Embryonic facial prominence (tissue), 1 donor: ENCODE data around the gene ABHD5.

Experiments
- DNase-seq: peaks from one replicate; pipeline ENCODE4 v3.0.0-alpha.2; 2016; ENCODE audit errors: extremely low spot score

ABHD5 gene

DNA sequence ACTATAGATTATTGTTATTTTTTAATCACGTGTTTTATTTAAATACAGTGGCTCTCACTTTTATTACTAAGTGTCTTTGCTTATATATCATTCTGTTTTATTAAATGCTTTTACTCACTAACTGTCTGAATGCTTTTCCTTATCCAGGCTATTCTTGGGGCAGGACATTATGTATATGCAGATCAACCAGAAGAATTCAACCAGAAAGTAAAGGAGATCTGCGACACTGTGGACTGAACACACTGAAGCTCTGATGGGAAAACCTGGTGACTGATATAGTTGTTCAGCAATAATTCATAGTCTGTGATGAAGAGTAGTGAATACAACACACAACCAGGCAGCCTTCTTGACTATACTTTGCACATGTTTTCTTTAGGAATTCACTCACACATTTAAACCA is 27.6 kb downstream of the ABHD5 start:
- DNase-seq: no peak

GRCh38 chr3:43723121-43723734 is 32.5 kb downstream of the ABHD5 start:
- no peak for DNase-seq

DNA sequence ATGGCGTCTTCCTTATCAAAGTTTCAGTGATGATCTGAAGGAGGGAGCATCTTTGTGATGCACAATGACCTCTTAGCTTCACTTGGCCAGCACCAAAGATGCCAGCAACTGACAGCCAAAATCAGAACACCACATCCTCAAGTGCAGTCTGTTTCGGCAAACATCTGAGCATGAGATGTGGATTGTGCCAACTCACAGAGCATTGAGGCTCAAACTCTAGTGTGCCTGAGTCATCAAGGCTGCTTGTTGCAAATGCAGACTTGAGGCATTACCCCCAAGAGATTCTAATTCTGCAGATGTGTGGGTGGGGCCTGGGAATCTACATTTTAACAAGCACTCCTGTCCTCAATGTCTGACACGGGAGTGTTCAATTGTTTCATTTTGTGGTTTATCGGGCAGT is 35.8 kb downstream of the ABHD5 start:
- no peak for DNase-seq

DNA sequence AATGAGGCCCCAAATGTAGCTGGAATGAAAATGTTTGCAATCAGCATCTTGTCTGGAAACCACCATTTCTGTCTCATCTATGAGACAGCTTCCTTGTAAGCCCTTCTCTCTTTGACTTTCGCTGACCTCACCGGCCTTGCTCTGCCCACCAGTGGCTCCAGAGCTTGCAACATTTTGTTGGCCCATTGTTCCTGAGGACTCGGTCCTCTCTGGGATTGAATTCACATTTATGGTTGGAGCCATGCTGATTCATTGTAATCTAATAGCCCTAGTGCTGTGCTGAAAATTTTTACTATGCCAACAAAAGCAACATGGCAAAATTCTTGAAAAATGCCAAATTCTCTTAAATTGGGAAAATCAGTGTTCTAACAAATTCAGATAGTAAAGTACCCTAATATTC is 37.2 kb downstream of the ABHD5 start:
- no peak for DNase-seq

DNA sequence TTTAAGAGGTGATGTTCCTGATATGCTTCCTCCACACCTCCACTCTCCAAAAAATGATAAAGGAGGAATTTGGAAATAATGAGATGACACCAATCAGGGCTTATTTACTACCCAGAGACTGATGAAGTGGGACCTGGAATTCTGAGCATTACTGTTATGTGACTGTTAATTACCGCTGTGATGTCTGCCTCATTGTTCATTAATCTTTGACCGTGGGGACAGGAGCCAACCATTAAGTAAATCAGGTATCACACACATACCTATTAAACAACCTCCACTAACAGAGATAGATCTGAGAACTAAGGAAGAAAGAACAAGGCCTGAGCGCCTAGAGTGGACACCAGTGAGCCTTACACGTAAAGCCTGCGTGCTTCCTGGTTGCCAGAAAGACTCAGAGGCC is 37.7 kb downstream of the ABHD5 start:
- no peak for DNase-seq

- no peak for DNase-seq
Measured at GRCh38 chr3:43728947-43729346, 38.2 kb downstream of the ABHD5 start.

GRCh38 chr3:43729707-43730414 is 39.1 kb downstream of the ABHD5 start:
- no peak for DNase-seq

- no peak for DNase-seq
Measured at GRCh38 chr3:43732747-43733425, 42.1 kb downstream of the ABHD5 start.

DNA sequence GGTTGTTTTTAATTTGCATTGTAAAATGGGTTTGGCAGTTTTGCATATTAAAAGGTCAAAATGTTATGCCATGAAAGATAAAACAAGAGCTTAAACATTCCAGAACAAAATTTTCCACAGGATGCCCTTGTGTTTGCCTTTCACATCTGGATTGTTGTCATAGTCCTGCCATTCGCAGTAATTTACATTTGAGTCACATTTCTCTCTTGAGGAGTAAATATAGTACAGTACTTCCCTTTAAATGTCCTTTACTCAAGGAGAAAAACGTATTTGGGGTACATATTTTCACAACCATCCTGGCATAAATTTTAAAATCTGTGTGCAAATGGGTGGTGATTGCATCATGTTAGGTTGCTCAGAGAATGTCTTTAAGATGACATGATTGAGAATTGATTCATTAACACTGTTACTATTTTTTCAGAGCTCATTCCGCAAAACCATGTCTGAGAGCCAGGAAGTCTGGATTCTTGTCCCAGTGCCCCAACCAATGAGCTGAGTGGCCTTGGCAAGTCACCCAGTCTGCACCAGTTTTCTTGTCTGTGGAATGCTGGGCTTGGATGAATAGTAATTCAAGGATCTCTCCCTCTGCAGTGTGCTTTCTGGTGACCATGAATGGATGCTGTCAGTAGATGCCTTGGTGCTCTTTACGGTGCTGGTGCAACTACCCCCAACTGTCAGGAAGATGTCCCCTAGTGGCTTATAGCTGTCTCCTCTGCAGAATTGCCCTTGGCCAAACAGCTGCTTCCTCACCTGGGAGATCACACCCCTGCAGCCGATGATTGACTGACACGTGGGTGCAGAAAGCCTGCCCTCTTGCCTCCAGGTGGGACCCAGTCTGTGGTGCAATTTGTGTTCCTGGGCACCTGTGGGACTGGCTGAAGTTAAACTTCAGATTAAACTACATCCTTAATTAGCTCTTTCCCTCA is 43.0 kb downstream of the ABHD5 start:
- DNase-seq: no peak

DNA sequence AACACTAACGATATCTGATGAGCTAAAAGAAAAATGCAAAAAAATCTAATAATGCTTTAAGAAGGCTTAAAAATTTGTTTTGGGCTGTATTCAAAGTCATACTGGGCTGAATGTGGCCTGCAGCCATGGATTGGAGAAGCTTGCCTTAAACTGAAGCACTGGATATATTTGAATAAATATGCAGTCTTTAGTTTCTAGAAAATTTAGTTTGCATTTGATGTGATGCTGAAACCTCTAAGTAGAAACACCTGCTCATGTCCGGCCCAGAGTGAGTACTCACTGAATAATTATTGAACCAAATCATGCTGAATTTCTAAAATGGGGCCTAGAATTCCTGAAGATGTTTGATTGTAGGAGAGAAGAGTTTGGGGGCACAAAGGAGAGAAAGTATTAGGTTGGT is 43.9 kb downstream of the ABHD5 start:
- no peak for DNase-seq

DNA sequence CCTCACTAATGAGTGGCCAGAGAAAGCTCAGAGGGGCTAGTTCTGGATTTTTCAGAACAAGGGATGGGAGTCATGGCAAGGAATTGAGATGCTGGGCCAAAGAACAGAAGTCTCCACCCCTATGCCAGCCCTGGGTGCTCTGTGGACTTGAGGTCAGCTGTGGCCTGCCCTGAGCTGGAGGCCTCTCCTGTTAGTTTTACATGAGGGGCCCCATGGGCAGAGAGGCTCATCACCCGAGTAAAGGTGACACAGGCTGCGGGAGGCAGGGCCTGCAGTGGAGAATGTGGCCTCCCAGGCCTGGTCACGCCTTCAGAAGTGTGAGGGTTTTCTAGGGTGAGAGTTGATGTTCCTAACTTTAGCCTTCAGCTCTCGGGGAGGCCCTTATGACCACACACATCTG is 44.9 kb downstream of the ABHD5 start:
- DNase-seq: no peak

DNA sequence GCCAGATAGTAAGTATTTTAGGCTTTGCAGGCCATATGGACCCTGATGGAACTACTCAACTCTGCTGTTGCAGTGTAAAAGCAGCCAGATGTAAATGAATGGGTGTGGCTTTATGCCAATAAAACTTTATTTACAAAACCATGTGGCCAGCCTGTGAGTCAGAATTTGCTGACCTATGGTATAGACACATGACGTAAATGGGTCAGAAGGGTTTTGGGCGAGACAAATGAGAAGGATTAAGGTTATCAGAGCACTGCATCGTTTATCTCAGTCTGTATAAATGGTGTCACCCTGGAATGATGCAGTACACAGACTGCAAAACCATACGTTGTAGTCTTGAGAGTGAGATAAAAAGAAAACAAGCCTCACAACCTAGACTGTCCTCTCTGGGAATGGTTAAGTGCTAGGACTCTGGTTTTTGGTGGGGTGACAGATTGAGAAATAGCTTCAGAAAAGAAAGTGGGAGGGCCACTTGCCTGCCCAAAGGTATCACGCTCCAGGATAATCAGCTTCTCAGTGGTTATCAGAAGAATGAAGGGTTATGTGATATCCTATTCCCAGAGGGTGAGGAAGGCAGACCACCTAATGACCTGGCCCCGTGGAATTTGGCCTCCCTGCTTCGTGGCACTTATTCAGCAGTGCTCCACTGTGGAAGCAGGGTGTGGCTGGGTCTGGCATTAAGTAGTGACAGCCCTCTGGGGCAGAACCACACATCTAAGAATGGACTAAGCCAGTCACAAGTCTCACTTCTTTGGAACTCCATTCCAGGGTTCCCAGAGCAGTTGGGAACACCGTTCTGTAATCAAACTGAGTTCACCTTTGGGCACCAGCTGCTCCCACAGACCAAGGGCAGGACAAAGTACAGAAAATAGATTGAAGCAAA is 46.1 kb downstream of the ABHD5 start:
- DNase-seq: no peak

DNA sequence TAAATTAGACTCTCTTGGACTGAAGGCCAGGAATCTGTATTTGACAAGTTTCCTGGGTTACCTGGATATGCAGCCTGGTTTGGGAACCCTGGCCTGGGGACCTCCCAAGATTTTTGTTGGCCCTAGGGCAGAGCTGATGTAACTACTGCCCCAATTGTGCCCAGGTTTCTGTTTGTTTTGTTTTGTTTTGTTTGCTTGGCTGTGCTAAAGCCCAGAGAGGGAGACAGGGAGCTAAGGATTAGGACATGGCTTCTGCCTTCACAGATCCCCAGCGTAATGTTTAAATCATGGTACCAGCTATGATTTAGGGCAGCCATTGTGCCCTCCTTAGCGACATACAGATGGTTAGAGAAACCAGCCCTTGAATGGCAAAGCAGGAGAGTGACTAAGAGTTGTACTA is 47.6 kb downstream of the ABHD5 start:
- no peak for DNase-seq

DNA sequence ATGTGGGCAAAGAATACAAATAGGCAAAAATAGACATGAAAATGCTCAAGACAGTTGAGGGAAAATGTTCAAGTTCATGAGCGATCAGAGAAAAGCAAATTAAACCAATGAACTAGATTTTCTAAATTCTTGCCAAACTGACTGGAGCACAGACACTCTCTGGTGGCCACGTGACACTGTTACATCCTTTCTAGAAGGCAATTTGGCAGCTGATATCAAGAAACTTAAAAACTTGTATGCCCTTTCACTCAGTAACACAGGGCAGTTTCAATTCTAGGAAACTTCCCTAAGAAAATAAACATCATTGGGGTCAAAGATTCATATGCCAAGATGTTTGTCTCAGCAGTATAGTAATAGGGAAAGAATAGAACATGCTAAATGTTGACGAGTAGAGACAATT is 52.2 kb downstream of the ABHD5 start:
- no peak for DNase-seq

DNA sequence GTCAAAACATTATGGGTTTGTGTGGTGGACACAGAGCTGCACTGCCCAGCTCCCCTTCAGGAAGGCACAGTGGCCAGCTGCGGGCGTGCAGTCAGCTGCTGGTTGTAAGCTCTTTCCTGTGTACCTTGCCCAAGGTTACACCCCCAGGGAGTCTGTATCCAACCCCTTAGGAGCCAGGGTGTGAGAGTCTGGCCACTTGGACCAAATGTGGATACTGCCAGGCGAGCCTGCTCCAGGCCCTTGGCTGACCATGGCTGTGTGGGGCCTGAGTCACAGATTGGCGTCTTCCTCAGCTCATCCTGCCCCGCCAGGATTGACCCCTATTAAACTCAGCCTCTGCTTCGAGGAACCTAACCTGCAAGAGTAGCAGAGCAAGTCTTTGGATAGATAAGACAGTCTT is 56.9 kb downstream of the ABHD5 start:
- DNase-seq: no peak

DNA sequence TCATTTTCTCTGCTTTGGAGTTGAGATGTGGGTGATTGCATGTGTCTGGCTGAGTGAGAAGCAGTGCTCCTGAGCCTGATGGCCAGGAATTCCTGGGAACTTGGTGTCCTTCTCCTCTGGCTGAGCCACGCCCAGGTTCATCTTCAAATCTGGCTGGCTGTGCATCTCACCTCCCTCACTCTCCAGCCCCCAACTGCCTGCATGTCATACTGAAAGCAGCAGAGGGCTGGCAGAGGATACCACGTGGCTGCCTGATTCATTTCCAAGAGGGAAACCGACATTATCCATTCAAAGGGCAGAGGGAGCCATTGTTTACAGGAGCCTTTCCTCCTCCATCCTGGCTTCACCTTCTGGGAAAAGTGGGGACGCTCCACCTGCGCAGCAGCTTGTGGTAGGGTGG is 57.4 kb downstream of the ABHD5 start:
- DNase-seq: no peak

DNA sequence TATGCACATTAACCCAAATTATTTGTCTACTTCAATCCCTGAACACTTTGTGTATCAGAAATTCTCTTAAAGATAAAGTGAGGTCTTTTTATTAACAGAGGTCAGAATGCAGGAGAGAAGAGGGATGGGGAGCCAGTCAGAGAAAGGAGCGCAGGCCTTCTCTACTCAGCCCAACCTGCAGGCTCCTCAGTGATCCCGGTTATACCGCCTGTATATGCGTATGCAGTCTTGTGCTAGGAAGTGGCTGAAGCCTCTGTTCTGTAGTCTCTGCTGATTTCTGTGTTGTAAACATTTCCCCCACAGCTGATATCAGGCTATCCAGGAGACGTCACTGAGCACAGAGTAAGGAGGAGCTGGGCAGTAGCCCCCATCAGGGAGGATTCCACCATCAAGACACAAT is 57.9 kb downstream of the ABHD5 start:
- DNase-seq: no peak

- no peak for DNase-seq
Measured at GRCh38 chr3:43752905-43753304, 62.2 kb downstream of the ABHD5 start.

GRCh38 chr3:43753741-43754715 is 63.3 kb downstream of the ABHD5 start:
- DNase-seq: no peak
